Measurements from ENCODE around the gene CDH23. TPM values are rescaled to one million over a fixed set of nuclear protein-coding genes. Genes with fewer than 3 reads are reported as not detected.

Gene CDH23
- total and polyA plus RNA-seq, 10 of the 15 experiments (the other 5 are each of a cell fraction or from before 2014, with no cell fraction given): 0.09 to 0.40 (median 0.15) TPM; not detected in 1

DNA sequence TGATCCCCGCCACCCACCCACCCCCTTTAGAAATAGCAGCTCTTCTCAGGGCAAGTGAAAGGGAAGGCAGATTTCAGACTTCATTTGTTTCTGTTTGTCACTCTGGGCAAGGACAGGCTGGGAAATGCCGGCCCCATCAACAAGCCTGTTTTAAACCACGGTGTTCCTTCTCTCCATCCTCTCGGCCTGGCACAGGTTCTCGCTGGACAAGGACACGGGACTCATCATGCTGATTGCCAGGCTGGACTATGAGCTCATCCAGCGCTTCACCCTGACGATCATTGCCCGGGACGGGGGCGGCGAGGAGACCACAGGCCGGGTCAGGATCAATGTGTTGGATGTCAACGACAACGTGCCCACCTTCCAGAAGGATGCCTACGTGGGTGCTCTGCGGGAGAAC is 280.5 kb downstream of the CDH23 start (continued):
- TF ChIP-seq, protein P1, sequence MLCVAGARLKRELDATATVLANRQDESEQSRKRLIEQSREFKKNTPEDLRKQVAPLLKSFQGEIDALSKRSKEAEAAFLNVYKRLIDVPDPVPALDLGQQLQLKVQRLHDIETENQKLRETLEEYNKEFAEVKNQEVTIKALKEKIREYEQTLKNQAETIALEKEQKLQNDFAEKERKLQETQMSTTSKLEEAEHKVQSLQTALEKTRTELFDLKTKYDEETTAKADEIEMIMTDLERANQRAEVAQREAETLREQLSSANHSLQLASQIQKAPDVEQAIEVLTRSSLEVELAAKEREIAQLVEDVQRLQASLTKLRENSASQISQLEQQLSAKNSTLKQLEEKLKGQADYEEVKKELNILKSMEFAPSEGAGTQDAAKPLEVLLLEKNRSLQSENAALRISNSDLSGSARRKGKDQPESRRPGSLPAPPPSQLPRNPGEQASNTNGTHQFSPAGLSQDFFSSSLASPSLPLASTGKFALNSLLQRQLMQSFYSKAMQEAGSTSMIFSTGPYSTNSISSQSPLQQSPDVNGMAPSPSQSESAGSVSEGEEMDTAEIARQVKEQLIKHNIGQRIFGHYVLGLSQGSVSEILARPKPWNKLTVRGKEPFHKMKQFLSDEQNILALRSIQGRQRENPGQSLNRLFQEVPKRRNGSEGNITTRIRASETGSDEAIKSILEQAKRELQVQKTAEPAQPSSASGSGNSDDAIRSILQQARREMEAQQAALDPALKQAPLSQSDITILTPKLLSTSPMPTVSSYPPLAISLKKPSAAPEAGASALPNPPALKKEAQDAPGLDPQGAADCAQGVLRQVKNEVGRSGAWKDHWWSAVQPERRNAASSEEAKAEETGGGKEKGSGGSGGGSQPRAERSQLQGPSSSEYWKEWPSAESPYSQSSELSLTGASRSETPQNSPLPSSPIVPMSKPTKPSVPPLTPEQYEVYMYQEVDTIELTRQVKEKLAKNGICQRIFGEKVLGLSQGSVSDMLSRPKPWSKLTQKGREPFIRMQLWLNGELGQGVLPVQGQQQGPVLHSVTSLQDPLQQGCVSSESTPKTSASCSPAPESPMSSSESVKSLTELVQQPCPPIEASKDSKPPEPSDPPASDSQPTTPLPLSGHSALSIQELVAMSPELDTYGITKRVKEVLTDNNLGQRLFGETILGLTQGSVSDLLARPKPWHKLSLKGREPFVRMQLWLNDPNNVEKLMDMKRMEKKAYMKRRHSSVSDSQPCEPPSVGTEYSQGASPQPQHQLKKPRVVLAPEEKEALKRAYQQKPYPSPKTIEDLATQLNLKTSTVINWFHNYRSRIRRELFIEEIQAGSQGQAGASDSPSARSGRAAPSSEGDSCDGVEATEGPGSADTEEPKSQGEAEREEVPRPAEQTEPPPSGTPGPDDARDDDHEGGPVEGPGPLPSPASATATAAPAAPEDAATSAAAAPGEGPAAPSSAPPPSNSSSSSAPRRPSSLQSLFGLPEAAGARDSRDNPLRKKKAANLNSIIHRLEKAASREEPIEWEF (IDR thresholded peaks at IDR 0.05; ENCODE audit: insufficient replicate concordance, low read depth, low read length): no peak
- TF ChIP-seq NR2C1 (IDR thresholded peaks at IDR 0.05) (no peak), FOXK2 (IDR thresholded peaks at IDR 0.05) (no peak)
- TF ChIP-seq, protein P2, sequence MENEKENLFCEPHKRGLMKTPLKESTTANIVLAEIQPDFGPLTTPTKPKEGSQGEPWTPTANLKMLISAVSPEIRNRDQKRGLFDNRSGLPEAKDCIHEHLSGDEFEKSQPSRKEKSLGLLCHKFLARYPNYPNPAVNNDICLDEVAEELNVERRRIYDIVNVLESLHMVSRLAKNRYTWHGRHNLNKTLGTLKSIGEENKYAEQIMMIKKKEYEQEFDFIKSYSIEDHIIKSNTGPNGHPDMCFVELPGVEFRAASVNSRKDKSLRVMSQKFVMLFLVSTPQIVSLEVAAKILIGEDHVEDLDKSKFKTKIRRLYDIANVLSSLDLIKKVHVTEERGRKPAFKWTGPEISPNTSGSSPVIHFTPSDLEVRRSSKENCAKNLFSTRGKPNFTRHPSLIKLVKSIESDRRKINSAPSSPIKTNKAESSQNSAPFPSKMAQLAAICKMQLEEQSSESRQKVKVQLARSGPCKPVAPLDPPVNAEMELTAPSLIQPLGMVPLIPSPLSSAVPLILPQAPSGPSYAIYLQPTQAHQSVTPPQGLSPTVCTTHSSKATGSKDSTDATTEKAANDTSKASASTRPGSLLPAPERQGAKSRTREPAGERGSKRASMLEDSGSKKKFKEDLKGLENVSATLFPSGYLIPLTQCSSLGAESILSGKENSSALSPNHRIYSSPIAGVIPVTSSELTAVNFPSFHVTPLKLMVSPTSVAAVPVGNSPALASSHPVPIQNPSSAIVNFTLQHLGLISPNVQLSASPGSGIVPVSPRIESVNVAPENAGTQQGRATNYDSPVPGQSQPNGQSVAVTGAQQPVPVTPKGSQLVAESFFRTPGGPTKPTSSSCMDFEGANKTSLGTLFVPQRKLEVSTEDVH (IDR thresholded peaks at IDR 0.05; ENCODE audit: low read depth, partially characterized antibody): no peak

Measured in GM12878 (cell line).